ENCODE measurements around the gene TMED6.

Gene TMED6

GRCh38 chr16:69386596-69386995 lies 35.0 kb upstream of the TMED6 start:
- H3K9me3 ChIP-seq (ENCODE audit: insufficient read depth, low read length), result no peaks in the 10 kb centered on the region
- H3K79me2 ChIP-seq (ENCODE audit: insufficient read depth, low read length), result peaks cover 39% of the 10 kb centered on the region
- H2AFZ ChIP-seq (ENCODE audit: low read depth, low read length, severe bottlenecking), result peak overlapping the region; percentile 96
- peak overlapping the region; percentile 91 for H3K4me3 ChIP-seq (ENCODE audit: insufficient read depth, low read length, poor library complexity, severe bottlenecking)
- no peaks in the 10 kb centered on the region for H3K27me3 ChIP-seq (ENCODE audit: low read length)
- peaks cover 26% of the 10 kb centered on the region for H3K36me3 ChIP-seq (ENCODE audit: low read length)
- TF ChIP-seq EZH2phosphoT487 (conservative IDR thresholded peaks at IDR 0.05; ENCODE audit: low read length), result no peak
- TF ChIP-seq, protein P1, sequence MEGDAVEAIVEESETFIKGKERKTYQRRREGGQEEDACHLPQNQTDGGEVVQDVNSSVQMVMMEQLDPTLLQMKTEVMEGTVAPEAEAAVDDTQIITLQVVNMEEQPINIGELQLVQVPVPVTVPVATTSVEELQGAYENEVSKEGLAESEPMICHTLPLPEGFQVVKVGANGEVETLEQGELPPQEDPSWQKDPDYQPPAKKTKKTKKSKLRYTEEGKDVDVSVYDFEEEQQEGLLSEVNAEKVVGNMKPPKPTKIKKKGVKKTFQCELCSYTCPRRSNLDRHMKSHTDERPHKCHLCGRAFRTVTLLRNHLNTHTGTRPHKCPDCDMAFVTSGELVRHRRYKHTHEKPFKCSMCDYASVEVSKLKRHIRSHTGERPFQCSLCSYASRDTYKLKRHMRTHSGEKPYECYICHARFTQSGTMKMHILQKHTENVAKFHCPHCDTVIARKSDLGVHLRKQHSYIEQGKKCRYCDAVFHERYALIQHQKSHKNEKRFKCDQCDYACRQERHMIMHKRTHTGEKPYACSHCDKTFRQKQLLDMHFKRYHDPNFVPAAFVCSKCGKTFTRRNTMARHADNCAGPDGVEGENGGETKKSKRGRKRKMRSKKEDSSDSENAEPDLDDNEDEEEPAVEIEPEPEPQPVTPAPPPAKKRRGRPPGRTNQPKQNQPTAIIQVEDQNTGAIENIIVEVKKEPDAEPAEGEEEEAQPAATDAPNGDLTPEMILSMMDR (IDR thresholded peaks at IDR 0.05; ENCODE audit: insufficient read depth, low read length, poor library complexity, severe bottlenecking), result no peak
- peaks cover 10% of the 10 kb centered on the region; the same call in 1 of the 2 replicates for H3F3A ChIP-seq (ENCODE audit: insufficient read depth)
- H3K9me2 ChIP-seq (replicated peaks; ENCODE audit: insufficient read depth, low read length), result no peaks in the 10 kb centered on the region
- no peak overlapping the region for H3K27ac ChIP-seq (ENCODE audit: low read depth, low read length)
- H3K9ac ChIP-seq (ENCODE audit: low read length), result no peak overlapping the region
- peak overlapping the region; percentile 43 for H3K4me2 ChIP-seq (ENCODE audit: low read depth, low read length, poor library complexity, severe bottlenecking)
- no peaks in the 10 kb centered on the region for H4K20me1 ChIP-seq (ENCODE audit: low read depth, low read length)

DNA sequence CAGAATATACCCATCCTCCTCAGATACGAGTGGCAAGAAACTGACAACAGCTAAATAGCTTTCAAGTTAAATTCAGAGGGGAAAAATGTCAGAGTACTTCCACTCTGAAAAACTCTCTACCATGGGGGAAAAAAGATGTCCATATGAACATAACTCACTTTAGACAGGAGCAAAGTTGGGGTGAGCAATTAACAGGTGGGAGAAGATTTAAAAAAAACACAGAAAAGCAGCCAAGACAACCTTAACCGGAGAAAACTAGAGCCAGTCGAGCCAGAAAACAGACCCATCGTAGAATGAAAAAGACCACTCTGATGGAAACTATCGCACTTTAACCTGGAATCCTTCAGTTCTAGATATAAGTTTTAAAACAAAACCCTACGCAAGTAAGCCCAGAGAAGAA lies 33.4 kb upstream of the TMED6 start:
- no peak for TF ChIP-seq EZH2phosphoT487 (conservative IDR thresholded peaks at IDR 0.05; ENCODE audit: low read length)
- TF ChIP-seq, protein P1 (IDR thresholded peaks at IDR 0.05; ENCODE audit: insufficient read depth, low read length, poor library complexity, severe bottlenecking), result no peak
- peaks cover 10% of the 10 kb centered on the region; the same call in 1 of the 2 replicates for H3F3A ChIP-seq (ENCODE audit: insufficient read depth)
- H3K79me2 ChIP-seq (ENCODE audit: insufficient read depth, low read length), result peaks cover 46% of the 10 kb centered on the region
- H3K27me3 ChIP-seq (ENCODE audit: low read length), result no peaks in the 10 kb centered on the region
- H2AFZ ChIP-seq (ENCODE audit: low read depth, low read length, severe bottlenecking), result no peak overlapping the region
- H3K4me3 ChIP-seq (ENCODE audit: insufficient read depth, low read length, poor library complexity, severe bottlenecking), result peak overlapping the region; percentile 91
- no peaks in the 10 kb centered on the region for H3K9me3 ChIP-seq (ENCODE audit: insufficient read depth, low read length)
- no peaks in the 10 kb centered on the region for H4K20me1 ChIP-seq (ENCODE audit: low read depth, low read length)
- H3K4me2 ChIP-seq (ENCODE audit: low read depth, low read length, poor library complexity, severe bottlenecking), result peak overlapping the region; percentile 97
- H3K36me3 ChIP-seq (ENCODE audit: low read length), result peaks cover 32% of the 10 kb centered on the region
- H3K9me2 ChIP-seq (replicated peaks; ENCODE audit: insufficient read depth, low read length), result no peaks in the 10 kb centered on the region
- peak overlapping the region; percentile 95 for H3K9ac ChIP-seq (ENCODE audit: low read length)
- peak overlapping the region; percentile 69 for H3K27ac ChIP-seq (ENCODE audit: low read depth, low read length)

GRCh38 chr16:69382421-69382820 lies 30.8 kb upstream of the TMED6 start:
- peaks cover 46% of the 10 kb centered on the region for H3K79me2 ChIP-seq (ENCODE audit: insufficient read depth, low read length)
- H3K36me3 ChIP-seq (ENCODE audit: low read length), result peaks cover 32% of the 10 kb centered on the region

More at GRCh38 chr16:69382421-69382820, 30.8 kb upstream of the TMED6 start:
- no peak overlapping the region for H3K4me3 ChIP-seq (ENCODE audit: insufficient read depth, low read length, poor library complexity, severe bottlenecking)
- no peaks in the 10 kb centered on the region for H3K27me3 ChIP-seq (ENCODE audit: low read length)
- H4K20me1 ChIP-seq (ENCODE audit: low read depth, low read length), result no peaks in the 10 kb centered on the region
- no peaks in the 10 kb centered on the region for H3K9me2 ChIP-seq (replicated peaks; ENCODE audit: insufficient read depth, low read length)
- no peak overlapping the region for H3K27ac ChIP-seq (ENCODE audit: low read depth, low read length)
- H3K9me3 ChIP-seq (ENCODE audit: insufficient read depth, low read length), result no peaks in the 10 kb centered on the region
- H3K4me2 ChIP-seq (ENCODE audit: low read depth, low read length, poor library complexity, severe bottlenecking), result no peak overlapping the region
- peaks cover 10% of the 10 kb centered on the region; the same call in 1 of the 2 replicates for H3F3A ChIP-seq (ENCODE audit: insufficient read depth)
- no peak overlapping the region for H3K9ac ChIP-seq (ENCODE audit: low read length)
- TF ChIP-seq, protein P1 (IDR thresholded peaks at IDR 0.05; ENCODE audit: insufficient read depth, low read length, poor library complexity, severe bottlenecking), result no peak
- TF ChIP-seq EZH2phosphoT487 (conservative IDR thresholded peaks at IDR 0.05; ENCODE audit: low read length), result no peak
- no peak overlapping the region for H2AFZ ChIP-seq (ENCODE audit: low read depth, low read length, severe bottlenecking)

All from SU-DHL-6 (cell line).